Measurements from ENCODE around the gene RBPJL.

Gene RBPJL

GRCh38 chr20:45258664-45259063 lies 48.0 kb upstream of the RBPJL start:
- Histone ChIP-seq H3K9me3 (ENCODE audit: control insufficient read depth, low read length) (no peaks in the 10 kb centered on the region), H3K4me2 (ENCODE audit: low read length) (no peak overlapping the region), H3K4me1 (peaks cover 10% of the 10 kb centered on the region), H3K4me3 (ENCODE audit: low read depth, low read length) (no peak overlapping the region), H3K79me2 (no peaks in the 10 kb centered on the region), H3K27ac (no peak overlapping the region), H3K27me3 (ENCODE audit: control insufficient read depth, insufficient read depth, low read length) (no peaks in the 10 kb centered on the region), H3K36me3 (ENCODE audit: control insufficient read depth, insufficient read depth, low read length) (no peaks in the 10 kb centered on the region), H3K9ac (no peak overlapping the region), H2AFZ (no peak overlapping the region)
- TF ChIP-seq CTCF (IDR thresholded peaks at IDR 0.05) = no peak

GRCh38 chr20:45263556-45264266 lies 42.9 kb upstream of the RBPJL start:
- Histone ChIP-seq H3K36me3 (ENCODE audit: control insufficient read depth, insufficient read depth, low read length) (no peaks in the 10 kb centered on the region), H2AFZ (no peak overlapping the region), H3K27ac (no peak overlapping the region), H3K27me3 (ENCODE audit: control insufficient read depth, insufficient read depth, low read length) (no peaks in the 10 kb centered on the region), H3K9me3 (ENCODE audit: control insufficient read depth, low read length) (no peaks in the 10 kb centered on the region), H3K4me2 (ENCODE audit: low read length) (no peak overlapping the region), H3K79me2 (no peaks in the 10 kb centered on the region), H3K4me3 (ENCODE audit: low read depth, low read length) (no peak overlapping the region), H3K4me1 (no peaks in the 10 kb centered on the region), H3K9ac (no peak overlapping the region)
- no peak for TF ChIP-seq CTCF (IDR thresholded peaks at IDR 0.05)

GRCh38 chr20:45266977-45267376 lies 39.7 kb upstream of the RBPJL start:
- Histone ChIP-seq H3K4me2 (ENCODE audit: low read length) (no peak overlapping the region), H3K27ac (no peak overlapping the region)
- TF ChIP-seq CTCF (IDR thresholded peaks at IDR 0.05) = no peak

GRCh38 chr20:45268531-45268930 lies 38.1 kb upstream of the RBPJL start:
- H3K4me1 ChIP-seq = no peaks in the 10 kb centered on the region
- TF ChIP-seq CTCF (IDR thresholded peaks at IDR 0.05) = no peak
- no peaks in the 10 kb centered on the region for H3K36me3 ChIP-seq (ENCODE audit: control insufficient read depth, insufficient read depth, low read length)
- no peak overlapping the region for H3K9ac ChIP-seq
- no peak overlapping the region for H3K4me3 ChIP-seq (ENCODE audit: low read depth, low read length)
- no peak overlapping the region for H2AFZ ChIP-seq
- H3K27ac ChIP-seq = no peak overlapping the region
- H3K4me2 ChIP-seq (ENCODE audit: low read length) = no peak overlapping the region
- no peaks in the 10 kb centered on the region for H3K27me3 ChIP-seq (ENCODE audit: control insufficient read depth, insufficient read depth, low read length)
- H3K79me2 ChIP-seq = no peaks in the 10 kb centered on the region
- no peaks in the 10 kb centered on the region for H3K9me3 ChIP-seq (ENCODE audit: control insufficient read depth, low read length)

More at GRCh38 chr20:45266977-45267376, 39.7 kb upstream of the RBPJL start:
- H3K9me3 ChIP-seq (ENCODE audit: control insufficient read depth, low read length) = no peaks in the 10 kb centered on the region
- no peak overlapping the region for H2AFZ ChIP-seq
- no peaks in the 10 kb centered on the region for H3K36me3 ChIP-seq (ENCODE audit: control insufficient read depth, insufficient read depth, low read length)
- H3K9ac ChIP-seq = no peak overlapping the region
- H3K4me1 ChIP-seq = no peaks in the 10 kb centered on the region
- no peaks in the 10 kb centered on the region for H3K79me2 ChIP-seq
- no peak overlapping the region for H3K4me3 ChIP-seq (ENCODE audit: low read depth, low read length)
- H3K27me3 ChIP-seq (ENCODE audit: control insufficient read depth, insufficient read depth, low read length) = no peaks in the 10 kb centered on the region

- H3K27ac ChIP-seq = no peak overlapping the region
These were observed 37.6 kb upstream of the RBPJL start for GRCh38 chr20:45269056-45269455.

More at GRCh38 chr20:45269056-45269455, 37.6 kb upstream of the RBPJL start:
- TF ChIP-seq CTCF (IDR thresholded peaks at IDR 0.05) = no peak
- Histone ChIP-seq H3K4me1 (no peaks in the 10 kb centered on the region), H3K36me3 (ENCODE audit: control insufficient read depth, insufficient read depth, low read length) (no peaks in the 10 kb centered on the region), H2AFZ (no peak overlapping the region), H3K9me3 (ENCODE audit: control insufficient read depth, low read length) (no peaks in the 10 kb centered on the region), H3K4me3 (ENCODE audit: low read depth, low read length) (no peak overlapping the region), H3K79me2 (no peaks in the 10 kb centered on the region), H3K4me2 (ENCODE audit: low read length) (no peak overlapping the region), H3K27me3 (ENCODE audit: control insufficient read depth, insufficient read depth, low read length) (no peaks in the 10 kb centered on the region), H3K9ac (no peak overlapping the region)

Data from parathyroid adenoma (tissue), 2 donors.